ENCODE measurements around the gene UQCR11.

The UQCR11 gene

GRCh38 chr19:1566392-1567115 lies 38.7 kb downstream of the UQCR11 start:
- no peak for DNase-seq

GRCh38 chr19:1563251-1563650 lies 42.0 kb downstream of the UQCR11 start:
- DNase-seq, result no peak

- no peak for DNase-seq
Observed at GRCh38 chr19:1561236-1561842, 43.9 kb downstream of the UQCR11 start.

- no peak for DNase-seq
Observed at GRCh38 chr19:1560286-1560882, 44.9 kb downstream of the UQCR11 start.

- DNase-seq, result no peak
Observed at GRCh38 chr19:1558552-1558951, 46.7 kb downstream of the UQCR11 start.

GRCh38 chr19:1556390-1557070 lies 48.7 kb downstream of the UQCR11 start:
- DNase-seq, result no peak

GRCh38 chr19:1555487-1556389 lies 49.5 kb downstream of the UQCR11 start:
- no peak for DNase-seq

- no peak for DNase-seq
Observed at GRCh38 chr19:1554968-1555367, 50.3 kb downstream of the UQCR11 start.

- no peak for DNase-seq
Observed at GRCh38 chr19:1553415-1553814, 51.8 kb downstream of the UQCR11 start.

- DNase-seq, result no peak
Observed at GRCh38 chr19:1551068-1552040, 53.9 kb downstream of the UQCR11 start.

- no peak for DNase-seq
Observed at GRCh38 chr19:1549332-1549945, 55.8 kb downstream of the UQCR11 start.

All from activated CD4-positive, alpha-beta T cell treated with anti-CD3 and anti-CD28 coated beads for 4 hours (primary cell).